ENCODE results near the gene DGCR2.
"Not testable (repeated sequence)": the region's sequence is repeated elsewhere in the genome, so short reads cannot be mapped to it uniquely, and the experiment has no call there.

DGCR2 gene

DNA sequence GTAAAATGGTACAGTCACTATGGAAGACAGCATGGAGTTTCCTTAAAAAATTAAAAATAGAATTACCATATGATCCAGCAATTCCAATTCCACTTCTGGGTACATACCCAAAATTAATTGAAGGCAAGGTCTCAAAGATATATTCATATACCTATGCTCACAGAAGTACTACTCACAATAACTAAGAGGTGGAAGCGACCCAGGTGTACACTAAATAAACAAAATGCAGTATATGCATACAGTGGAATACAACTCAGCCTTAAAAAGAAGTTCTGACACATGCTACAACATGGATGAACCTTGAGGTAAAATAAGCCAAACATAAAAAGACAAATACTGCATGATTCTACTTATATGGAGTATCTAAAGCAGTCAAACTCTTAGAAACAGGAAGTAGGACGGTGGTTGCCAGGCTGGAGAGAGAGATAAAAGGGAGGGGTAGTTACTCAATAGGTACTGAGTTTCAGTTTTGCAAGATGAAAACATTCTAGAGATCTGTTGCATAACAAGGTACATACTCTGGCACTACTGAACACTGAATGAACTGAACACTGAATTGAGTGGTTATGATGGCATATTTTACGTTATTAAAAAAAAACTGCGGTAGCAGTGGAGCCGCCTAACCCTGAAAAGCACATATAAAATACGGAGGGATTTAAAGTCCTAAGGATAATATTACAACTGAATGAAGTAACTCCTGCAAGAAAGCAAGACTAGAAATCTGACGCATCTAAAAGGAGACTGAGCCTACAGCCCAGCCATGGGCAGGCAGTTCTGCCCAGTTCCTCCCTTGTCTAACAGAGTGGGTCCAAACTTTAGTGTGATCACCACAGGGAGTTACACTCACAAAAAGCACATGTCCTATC is 12.8 kb downstream of the DGCR2 start:
- peak; percentile 75 for DNase-seq (ENCODE audit: low spot score)

- no peak for DNase-seq (ENCODE audit: low spot score)
Measured at GRCh38 chr22:19108807-19109197, 13.4 kb downstream of the DGCR2 start.

DNA sequence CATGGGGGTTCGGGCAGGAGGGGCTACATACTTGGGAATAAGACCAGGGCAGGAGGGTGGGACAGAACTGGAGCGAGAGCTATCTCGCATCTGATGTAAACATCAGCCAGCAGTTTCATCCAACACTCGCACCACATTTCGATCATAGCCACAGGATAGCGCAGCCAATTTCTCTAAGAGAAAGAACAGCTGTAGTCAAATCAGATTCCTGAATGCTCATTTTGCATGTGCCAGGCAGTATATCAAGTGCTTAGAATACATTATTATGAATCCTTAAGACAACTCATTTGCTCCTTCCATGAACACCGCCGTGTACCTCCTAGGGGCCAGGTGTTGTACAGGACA is 14.5 kb downstream of the DGCR2 start:
- DNase-seq (ENCODE audit: low spot score), result no peak

DNA sequence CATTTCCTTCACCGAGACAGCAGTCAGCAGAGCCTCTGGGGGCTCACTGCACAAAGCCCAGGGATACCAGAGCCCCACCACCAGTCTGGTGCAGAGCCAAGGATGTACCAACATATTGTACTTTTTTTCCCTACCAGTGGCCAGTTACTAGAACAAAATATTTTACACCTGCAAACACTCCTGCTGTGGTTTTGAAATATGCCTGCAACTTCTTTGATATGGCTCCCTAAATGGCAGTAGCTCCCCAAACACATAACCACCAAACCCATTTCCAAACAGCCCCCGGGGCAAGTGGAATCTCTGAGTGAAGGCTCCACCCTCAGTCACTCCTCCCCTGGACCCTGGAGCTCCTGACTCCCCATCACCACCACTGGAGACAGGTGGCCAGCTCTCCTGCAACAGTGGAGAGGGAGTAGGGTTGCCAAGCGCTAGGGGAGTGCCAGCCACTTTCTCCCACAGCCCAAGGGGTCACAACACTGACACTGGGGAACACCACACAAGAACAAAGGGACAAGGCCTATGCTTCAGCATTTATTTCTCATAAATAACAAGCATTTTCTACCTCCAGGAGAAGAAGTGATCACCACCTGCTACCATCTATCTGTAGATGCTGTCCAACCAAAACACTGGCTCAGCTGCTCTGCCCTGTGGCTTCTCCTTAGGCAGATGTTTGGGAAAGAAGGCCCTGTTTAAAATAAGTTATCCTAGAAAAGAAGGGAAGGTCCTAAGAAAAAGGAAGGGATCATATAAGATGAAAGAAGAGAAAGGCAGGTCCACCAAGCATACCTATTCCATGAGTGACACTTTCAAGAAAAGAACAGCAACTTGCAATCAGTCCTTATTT is 15.1 kb downstream of the DGCR2 start:
- no peak for DNase-seq (ENCODE audit: low spot score)

GRCh38 chr22:19105867-19106802 is 16.1 kb downstream of the DGCR2 start:
- DNase-seq (ENCODE audit: low spot score), result peak; percentile 54

DNA sequence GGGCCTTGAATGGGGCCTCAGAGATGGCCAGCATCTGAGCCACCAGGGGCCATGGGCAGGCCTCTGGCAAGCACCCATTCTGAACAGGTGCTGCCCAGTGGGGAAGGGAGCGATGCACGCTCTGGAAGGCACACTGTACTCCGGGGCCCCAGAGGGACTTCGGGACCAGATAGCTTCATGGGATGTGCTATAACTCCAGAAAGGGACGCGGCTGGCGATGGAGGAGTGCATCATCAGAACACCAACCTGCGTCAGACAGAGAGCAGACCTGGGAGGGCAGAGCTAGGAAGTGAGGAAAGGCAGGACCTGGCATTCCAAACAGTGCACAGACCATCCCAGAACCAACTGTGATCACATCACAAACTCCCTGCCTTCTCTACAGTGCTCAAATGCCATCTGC is 16.8 kb downstream of the DGCR2 start:
- DNase-seq (ENCODE audit: low spot score), result no peak

DNA sequence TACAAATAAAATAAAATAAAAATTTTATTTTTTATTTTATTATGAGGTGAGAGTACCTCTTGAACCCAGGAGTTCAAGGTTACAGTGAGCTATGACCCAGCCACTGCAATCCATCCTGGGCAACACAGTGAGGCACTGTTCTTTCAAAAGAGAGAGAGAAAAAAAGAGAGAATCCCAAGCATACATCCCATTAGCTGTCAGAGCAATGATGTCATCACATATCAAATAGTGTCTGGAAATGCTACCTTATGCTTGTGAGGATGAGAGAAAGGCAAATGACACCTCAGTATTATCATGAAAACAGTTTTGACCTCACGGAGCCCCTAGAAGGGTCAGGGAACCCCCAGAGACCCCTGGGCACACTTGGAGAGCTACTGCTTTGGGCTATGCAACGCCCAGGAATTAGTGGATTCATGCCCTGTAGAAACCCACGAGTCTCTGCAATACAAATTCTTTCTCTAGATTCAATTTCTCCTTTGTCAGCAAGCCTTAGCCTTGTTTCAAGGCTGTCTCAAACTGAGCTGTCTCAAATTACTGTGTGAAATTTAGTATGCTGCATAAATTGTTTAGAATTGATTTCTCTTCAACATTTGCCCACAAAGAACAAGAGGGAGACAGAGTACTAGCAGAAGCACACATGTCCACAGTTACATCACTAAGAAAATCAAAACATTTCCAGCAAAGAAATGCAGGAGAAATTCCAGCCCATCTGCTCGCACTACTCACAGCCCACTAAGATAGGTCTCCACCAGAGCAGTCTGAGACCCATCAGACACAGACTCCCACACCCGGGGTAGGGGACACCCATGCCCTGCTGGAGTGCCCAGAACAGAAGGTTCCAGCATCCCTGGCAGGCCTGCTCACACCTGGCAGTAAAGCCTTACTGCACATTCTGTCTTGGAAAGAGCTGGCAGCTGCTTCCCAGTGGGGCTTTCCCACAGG is 18.1 kb downstream of the DGCR2 start:
- DNase-seq (ENCODE audit: low spot score), result no peak

GRCh38 chr22:19098157-19098556 is 24.1 kb downstream of the DGCR2 start:
- no peak for DNase-seq (ENCODE audit: low spot score)

DNA sequence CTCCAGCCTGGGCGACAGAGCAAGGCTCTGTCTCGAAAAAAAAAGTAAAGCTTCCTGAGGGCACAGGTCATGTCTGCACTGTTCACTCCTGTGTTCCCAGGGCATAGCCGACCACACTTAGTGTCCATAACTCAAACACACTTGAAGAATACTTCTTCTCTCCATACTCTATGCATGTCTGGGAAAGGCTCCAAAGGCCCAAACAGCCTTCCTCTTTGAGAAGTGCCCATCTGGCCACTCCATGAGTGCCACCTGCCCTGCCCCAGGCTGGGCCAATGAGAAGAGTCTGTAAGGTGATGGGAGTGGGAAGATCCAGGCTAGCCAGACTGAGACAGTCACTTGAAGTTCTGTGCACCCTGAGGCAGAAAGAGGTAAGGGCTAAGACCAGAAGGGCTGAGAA is 24.7 kb downstream of the DGCR2 start:
- no peak for DNase-seq (ENCODE audit: low spot score)

DNA sequence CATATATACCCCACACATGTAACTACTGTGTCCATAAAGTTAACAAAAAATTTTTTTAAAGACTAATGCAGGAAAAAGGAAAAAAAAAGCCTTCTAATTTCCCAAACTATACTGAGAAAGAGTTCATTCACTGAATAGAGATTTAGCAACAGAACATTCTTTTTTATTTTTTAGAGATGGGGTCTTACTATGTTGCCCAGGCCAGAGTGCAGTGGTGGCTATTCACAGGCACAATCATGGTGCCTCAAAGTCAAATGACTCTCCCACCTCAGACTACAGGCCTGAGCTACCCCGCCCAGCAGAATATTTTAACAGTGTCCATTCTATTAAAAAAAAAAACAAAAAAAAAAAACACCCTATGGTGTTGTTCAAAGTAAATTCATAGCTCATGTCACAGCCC is 25.7 kb downstream of the DGCR2 start:
- no peak for DNase-seq (ENCODE audit: low spot score)

DNA sequence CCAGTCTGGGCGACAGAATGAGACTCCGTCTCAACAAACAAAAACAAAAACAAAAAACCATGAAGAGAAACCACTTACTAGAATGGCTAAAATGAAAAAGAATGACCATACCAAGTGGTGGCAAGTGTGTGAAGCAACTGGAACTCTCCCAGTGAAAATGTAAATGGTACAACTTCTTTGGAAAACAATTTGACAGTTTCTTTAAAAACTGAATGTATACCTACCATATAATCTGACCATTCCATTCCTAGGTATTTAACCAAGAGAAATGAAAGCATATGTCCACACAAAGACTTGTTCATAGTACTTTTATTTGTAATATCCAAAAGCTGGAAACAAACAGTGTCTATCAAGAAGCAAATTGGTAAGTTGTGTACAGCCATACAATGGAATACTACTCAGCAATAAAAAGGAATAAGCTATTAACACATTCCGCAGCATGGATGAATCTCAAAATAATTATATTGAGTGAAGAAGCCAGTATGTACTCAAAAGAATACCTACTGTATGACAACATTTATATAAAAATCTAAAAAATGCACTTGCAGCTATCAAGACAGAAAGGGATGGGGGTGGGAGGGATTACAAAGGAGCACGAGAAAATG is 27.7 kb downstream of the DGCR2 start:
- no peak for DNase-seq (ENCODE audit: low spot score)

- DNase-seq (ENCODE audit: low spot score), result no peak
Measured at GRCh38 chr22:19092725-19093124, 29.5 kb downstream of the DGCR2 start.

DNA sequence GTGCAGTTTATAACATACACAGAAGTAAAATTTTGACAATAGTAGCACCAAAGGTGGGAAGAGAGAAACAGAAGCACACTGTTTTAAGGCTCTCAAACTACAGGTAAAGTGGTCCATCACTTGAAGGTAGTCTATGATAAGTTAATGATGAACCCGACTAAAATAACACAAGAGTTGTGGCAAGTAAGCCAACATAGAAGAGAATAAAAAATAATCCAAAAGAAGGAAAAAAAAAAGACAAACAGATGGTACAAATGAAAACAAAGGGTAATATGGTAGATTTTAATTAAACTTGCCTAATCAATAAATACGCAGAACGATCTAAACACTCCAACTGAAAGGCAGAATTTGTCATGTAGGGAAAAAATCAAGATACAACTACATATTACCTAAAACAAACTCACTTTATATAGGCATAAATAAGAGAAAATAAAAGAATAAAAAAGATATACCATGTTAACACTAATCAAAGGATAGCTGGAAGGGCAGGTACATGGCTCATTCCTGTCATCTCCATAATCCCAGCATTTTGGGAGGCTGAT is 31.6 kb downstream of the DGCR2 start:
- no peak for DNase-seq (ENCODE audit: low spot score)

GRCh38 chr22:19090183-19090582 is 32.0 kb downstream of the DGCR2 start:
- DNase-seq (ENCODE audit: low spot score), result no peak

DNA sequence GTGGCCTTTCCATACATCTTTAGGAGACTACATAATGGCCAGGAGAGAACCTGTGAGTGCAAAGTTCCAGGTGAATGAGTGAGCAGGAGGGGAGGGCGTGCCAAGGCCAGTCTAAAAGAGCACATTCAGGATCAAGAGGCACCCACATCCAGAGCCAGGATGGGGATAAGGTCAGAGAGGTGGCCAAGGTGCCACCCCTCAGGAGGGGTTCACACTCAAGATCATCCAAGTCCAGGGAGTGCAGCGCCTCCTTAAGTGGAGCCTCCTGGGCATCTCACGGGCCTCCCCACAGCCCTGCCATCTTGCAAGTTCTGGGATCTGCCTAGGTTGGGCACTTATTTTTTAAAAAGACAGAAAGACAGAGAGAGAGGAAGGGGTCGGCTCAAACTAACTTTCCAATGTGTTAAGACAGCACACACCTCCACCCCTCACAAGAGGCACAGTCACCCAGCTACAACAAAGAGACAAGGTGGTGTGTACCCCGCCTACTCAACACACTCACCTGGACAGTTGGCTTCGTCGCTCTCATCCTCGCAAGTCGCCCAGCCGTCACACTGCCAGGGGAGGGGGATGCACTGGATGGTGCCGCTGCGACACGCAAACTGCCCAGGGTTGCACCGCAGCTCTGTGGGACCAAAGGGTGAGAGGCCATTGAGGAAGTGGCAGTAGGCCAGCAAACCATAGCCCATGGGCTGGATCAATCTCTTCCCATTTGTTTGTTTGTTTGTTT is 33.2 kb downstream of the DGCR2 start:
- no peak for DNase-seq (ENCODE audit: low spot score)

DNA sequence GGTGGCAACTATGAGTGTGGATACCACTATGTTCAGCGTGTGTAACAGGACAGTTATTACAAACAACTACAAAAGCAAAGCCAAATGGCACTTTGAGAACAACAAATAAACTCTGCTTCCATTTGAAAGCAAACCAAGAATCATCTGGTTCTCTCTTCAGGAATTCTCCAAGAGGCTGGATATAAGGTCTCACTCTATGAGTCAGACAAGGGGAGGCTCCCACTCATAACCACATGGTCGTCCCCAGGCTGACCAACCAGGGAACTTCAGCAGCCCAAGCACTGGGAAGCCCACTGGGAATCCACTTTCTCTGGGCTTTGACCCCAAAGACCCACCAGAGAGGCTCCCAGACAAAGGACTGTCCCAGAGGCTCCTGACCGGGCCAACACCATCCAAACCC is 35.3 kb downstream of the DGCR2 start:
- DNase-seq (ENCODE audit: low spot score), result no peak

DNA sequence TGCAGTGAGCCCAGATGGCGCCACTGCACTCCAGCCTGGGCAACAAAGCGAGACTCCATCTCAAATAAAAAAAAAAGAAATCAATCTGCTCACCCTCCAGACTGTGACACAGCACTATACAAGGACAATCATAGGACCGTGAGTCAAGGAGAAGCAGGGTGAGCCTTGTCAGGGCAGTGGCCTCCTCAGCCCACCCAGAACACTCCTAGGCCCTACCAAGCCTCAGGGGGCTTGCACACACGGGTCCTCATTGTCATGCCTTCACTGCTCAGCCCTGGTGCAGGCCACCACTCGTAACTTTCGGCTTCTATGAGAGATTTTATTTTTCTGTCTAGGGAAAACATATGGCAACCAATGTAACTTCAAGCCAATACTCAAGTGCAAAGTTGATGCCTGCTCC is 35.8 kb downstream of the DGCR2 start:
- DNase-seq (ENCODE audit: low spot score), result no peak

GRCh38 chr22:19085233-19085718 is 36.9 kb downstream of the DGCR2 start:
- DNase-seq (ENCODE audit: low spot score), result no peak

DNA sequence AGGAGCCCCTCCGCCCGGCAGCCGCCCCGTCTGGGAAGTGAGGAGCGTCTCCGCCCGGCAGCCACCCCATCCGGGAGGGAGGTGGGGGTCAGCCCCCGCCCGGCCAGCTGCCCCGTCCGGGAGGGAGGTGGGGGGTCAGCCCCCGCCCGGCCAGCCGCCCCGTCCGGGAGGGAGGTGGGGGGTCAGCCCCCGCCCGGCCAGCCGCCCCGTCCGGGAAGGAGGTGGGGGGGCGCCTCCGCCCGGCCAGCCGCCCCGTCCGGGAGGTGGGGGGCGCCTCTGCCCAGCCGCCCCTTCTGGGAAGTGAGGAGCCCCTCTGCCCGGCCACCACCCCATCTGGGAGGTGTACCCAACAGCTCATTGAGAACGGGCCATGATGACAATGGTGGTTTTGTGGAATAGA is 37.6 kb downstream of the DGCR2 start:
- DNase-seq (ENCODE audit: low spot score), result not testable (repeated sequence)

DNA sequence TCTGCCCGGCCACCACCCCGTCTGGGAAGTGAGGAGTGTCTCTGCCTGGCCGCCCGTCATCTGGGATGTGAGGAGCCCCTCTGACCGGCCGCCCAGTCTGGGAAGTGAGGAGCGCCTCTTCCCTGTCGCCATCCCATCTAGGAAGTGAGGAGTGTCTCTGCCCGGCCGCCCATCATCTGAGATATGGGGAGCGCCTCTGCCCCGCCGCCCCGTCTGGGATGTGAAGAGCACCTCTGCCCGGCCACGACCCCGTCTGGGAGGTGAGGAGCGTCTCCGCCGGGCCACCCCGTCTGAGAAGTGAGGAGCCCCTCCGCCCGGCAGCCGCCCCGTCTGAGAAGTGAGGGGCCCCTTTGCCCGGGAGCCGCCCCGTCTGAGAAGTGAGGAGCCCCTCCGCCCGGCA is 38.1 kb downstream of the DGCR2 start:
- DNase-seq (ENCODE audit: low spot score), result not testable (repeated sequence)

All from CD4-positive, alpha-beta T cell treated with Interleukin-15 for 4 hours (primary cell).